SK-N-SH (cell line): Measurements from ENCODE around the gene EFCAB6.

ENCODE experiments used
- CTCF ChIP-seq: fragments of 200-600 bp; sonication (generic); IDR thresholded peaks from 2 replicates; pipeline ENCODE4 v1.6.1; 2017; ENCODE audit warnings: antibody characterized with exemption, mild to moderate bottlenecking, moderate library complexity
- EP300 ChIP-seq, 2 experiments: IDR thresholded peaks; 2 replicates each; pipeline versions ENCODE4 v1.4.0 to v1.6.1; 2012; ENCODE audit warnings: borderline replicate concordance in 1 of 2, low read depth in 1 of 2, low read length in 1 of 2
- NFIC ChIP-seq: IDR thresholded peaks from 2 replicates; pipeline ENCODE4 v1.4.0; 2012; ENCODE audit warnings: borderline replicate concordance
- SMC3 ChIP-seq: IDR thresholded peaks from 2 replicates; pipeline ENCODE4 v1.6.1; 2012; ENCODE audit warnings: low read depth, low read length, improper control_type of control experiment
- TEAD4 ChIP-seq: IDR thresholded peaks from 2 replicates; pipeline ENCODE4 v1.4.0; 2012; ENCODE audit warnings: mild to moderate bottlenecking, borderline replicate concordance; ENCODE audit not compliant: insufficient read depth

GRCh38 chr22:43706151-43706550 lies 106.0 kb downstream of the EFCAB6 start:
- no peak for TF ChIP-seq EP300 (IDR thresholded peaks at IDR 0.05; ENCODE audit: borderline replicate concordance in 1 of 2, low read depth in 1 of 2, low read length in 1 of 2)
- TF ChIP-seq SMC3, result no peak
- no peak for TF ChIP-seq CTCF
- TF ChIP-seq NFIC, result no peak
- no peak for TF ChIP-seq TEAD4
